GM23248 (cell line): ENCODE measurements around the gene TYW1.
"Not testable (repeated sequence)": the region's sequence is repeated elsewhere in the genome, so short reads cannot be mapped to it uniquely, and the experiment has no call there.

Experiments used
- EZH2 ChIP-seq: fragments of 200-600 bp; sonication (generic); IDR thresholded peaks from 2 replicates; pipeline ENCODE4 v1.6.1; 2018; ENCODE audit warnings: antibody characterized with exemption, mild to moderate bottlenecking; ENCODE audit not compliant: insufficient read depth, poor library complexity, severe bottlenecking
- EZH2phosphoT487 ChIP-seq: fragments of 200-600 bp; sonication (generic); IDR thresholded peaks from 2 replicates; pipeline ENCODE4 v1.6.1; 2018; ENCODE audit warnings: antibody characterized with exemption, moderate library complexity, mild to moderate bottlenecking, low read depth; ENCODE audit not compliant: insufficient read depth

- not testable (repeated sequence) for TF ChIP-seq EZH2, EZH2phosphoT487
These were observed 86.2 kb downstream of the TYW1 start for GRCh38 chr7:67082880-67083279.
